Measurements from ENCODE around the gene OR7G1. TPM values are rescaled to one million over a fixed set of nuclear protein-coding genes. Genes with fewer than 3 reads are reported as not detected.

Gene OR7G1
- total RNA-seq, 1 experiment from 2014 or later, result not detected

- TF ChIP-seq FOXK1 (CRISPR knock-in tag; IDR thresholded peaks at IDR 0.05) (no peak), AR (CRISPR knock-in tag; IDR thresholded peaks at IDR 0.05) (no peak), ATF6 (CRISPR knock-in tag; IDR thresholded peaks at IDR 0.05) (no peak), CDX4 (CRISPR knock-in tag; IDR thresholded peaks at IDR 0.05; ENCODE audit: borderline replicate concordance) (no peak), HMGA2 (CRISPR knock-in tag; IDR thresholded peaks at IDR 0.05) (no peak), NR2C2 (CRISPR knock-in tag; IDR thresholded peaks at IDR 0.05) (no peak), NR3C1 (CRISPR knock-in tag; conservative IDR thresholded peaks at IDR 0.05; ENCODE audit: low read depth) (no peak), TEAD1 (CRISPR knock-in tag; IDR thresholded peaks at IDR 0.05) (no peak), ZSCAN18 (CRISPR knock-in tag; IDR thresholded peaks at IDR 0.05) (no peak), USF2 (CRISPR knock-in tag; IDR thresholded peaks at IDR 0.05) (no peak), ATF2 (CRISPR knock-in tag; IDR thresholded peaks at IDR 0.05; ENCODE audit: borderline replicate concordance, low read depth) (no peak), ZNF671 (CRISPR knock-in tag; IDR thresholded peaks at IDR 0.05) (no peak)
Measured at GRCh38 chr19:9146882-9147281, 31.3 kb upstream of the OR7G1 start (continued).

- DNase-seq (ENCODE audit: low spot score) (no peak), ATAC-seq (no peak)
- H3K4me1 Mint-ChIP-seq, result peaks cover 24% of the 10 kb centered on the region
- CTCF ChIA-PET, result no interaction called here
- H3K27ac Mint-ChIP-seq, result no peak overlapping the region
- POLR2A ChIA-PET, result no interaction called here
- TF ChIP-seq ARID4B (CRISPR knock-in tag; IDR thresholded peaks at IDR 0.05; ENCODE audit: borderline replicate concordance), result no peak
- peak; percentile 99 for TF ChIP-seq ZNF317 (CRISPR knock-in tag; IDR thresholded peaks at IDR 0.05; ENCODE audit: borderline replicate concordance, low read depth)
- no peak for TF ChIP-seq ATF1 (CRISPR knock-in tag; IDR thresholded peaks at IDR 0.05)
- peaks cover 65% of the 10 kb centered on the region for H3K36me3 Mint-ChIP-seq
- H3K9me3 Mint-ChIP-seq, result peaks cover 48% of the 10 kb centered on the region
- H3K27me3 Mint-ChIP-seq (ENCODE audit: low read depth), result no peaks in the 10 kb centered on the region; the same call in 1 of the 2 replicates
- H3K4me3 Mint-ChIP-seq, result no peak overlapping the region
Measured at GRCh38 chr19:9144920-9145319, 29.4 kb upstream of the OR7G1 start.
